ENCODE data around the gene PTPRM. TPM values are rescaled to one million over a fixed set of nuclear protein-coding genes. Genes with fewer than 3 reads are reported as not detected.

PTPRM gene
- polyA plus RNA-seq, 1 donor (not counting 4 experiments of a cell fraction or from before 2014, with no cell fraction given), result 54.5 TPM

DNA sequence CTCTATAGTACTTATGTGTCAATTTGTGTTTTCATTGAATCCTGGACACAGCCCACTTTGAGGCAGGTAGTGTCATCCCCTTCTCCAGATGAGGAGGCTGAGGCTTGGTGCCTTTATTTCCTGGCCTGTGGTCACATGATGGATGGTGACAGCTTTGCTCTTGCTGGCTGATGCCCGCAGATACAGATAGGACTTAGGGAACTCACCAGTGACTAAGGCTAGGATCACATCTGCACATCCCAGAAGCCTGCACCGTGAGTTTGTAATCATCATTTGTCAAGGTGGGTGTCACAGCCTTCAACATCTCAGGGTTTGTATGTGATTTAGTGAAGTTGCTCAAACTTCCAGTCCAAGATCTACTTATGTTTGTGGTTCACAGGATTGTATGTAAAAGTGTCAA is 747.0 kb downstream of the PTPRM start:
- Histone ChIP-seq H3K4me3 (ENCODE audit: control insufficient read depth in 2 of 3, extremely low read depth in 1 of 3, insufficient read depth in 2 of 3, low read depth in 1 of 3, low read length in 3 of 3) (no peak overlapping the region), H3K36me3 (ENCODE audit: control insufficient read depth in 2 of 2, extremely low read depth in 1 of 2, insufficient read depth in 2 of 2, low read length in 2 of 2) (no peaks in the 10 kb centered on the region), H3K9me1 (ENCODE audit: control insufficient read depth, extremely low read depth, insufficient read depth, low read length) (no peaks in the 10 kb centered on the region), H3K4me1 (ENCODE audit: control insufficient read depth, extremely low read depth, insufficient read depth, low read length) (no peaks in the 10 kb centered on the region), H3K27ac (ENCODE audit: control insufficient read depth, insufficient read depth, low read length) (no peak overlapping the region), H3K9me3 (ENCODE audit: control insufficient read depth, low read depth, low read length) (no peaks in the 10 kb centered on the region), H3K79me2 (ENCODE audit: control insufficient read depth, insufficient read depth, low read length) (no peaks in the 10 kb centered on the region), H3K9ac (ENCODE audit: control insufficient read depth, extremely low read depth, insufficient read depth, low read length) (no peak overlapping the region), H4K20me1 (ENCODE audit: control insufficient read depth, extremely low read depth, insufficient read depth, low read length) (no peaks in the 10 kb centered on the region), H3K4me2 (ENCODE audit: control insufficient read depth, extremely low read depth, insufficient read depth, low read depth, low read length) (no peak overlapping the region), H2AFZ (ENCODE audit: control insufficient read depth, low read length) (no peak overlapping the region), H3K27me3 (ENCODE audit: control insufficient read depth, extremely low read depth, insufficient read depth, low read length) (no peaks in the 10 kb centered on the region)
- FAIRE-seq, result no peak
- no peak for DNase-seq (ENCODE audit: low read depth, low spot score)
- TF ChIP-seq EZH2 (IDR thresholded peaks at IDR 0.05; ENCODE audit: low read length), result no peak
- TF ChIP-seq, protein P1, sequence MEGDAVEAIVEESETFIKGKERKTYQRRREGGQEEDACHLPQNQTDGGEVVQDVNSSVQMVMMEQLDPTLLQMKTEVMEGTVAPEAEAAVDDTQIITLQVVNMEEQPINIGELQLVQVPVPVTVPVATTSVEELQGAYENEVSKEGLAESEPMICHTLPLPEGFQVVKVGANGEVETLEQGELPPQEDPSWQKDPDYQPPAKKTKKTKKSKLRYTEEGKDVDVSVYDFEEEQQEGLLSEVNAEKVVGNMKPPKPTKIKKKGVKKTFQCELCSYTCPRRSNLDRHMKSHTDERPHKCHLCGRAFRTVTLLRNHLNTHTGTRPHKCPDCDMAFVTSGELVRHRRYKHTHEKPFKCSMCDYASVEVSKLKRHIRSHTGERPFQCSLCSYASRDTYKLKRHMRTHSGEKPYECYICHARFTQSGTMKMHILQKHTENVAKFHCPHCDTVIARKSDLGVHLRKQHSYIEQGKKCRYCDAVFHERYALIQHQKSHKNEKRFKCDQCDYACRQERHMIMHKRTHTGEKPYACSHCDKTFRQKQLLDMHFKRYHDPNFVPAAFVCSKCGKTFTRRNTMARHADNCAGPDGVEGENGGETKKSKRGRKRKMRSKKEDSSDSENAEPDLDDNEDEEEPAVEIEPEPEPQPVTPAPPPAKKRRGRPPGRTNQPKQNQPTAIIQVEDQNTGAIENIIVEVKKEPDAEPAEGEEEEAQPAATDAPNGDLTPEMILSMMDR (optimal IDR thresholded peaks at IDR 0.05 in 1 of 3, IDR thresholded peaks at IDR 0.05 in 1 of 3, conservative IDR thresholded peaks at IDR 0.05 in 1 of 3; ENCODE audit: extremely low read depth in 1 of 3, insufficient read depth in 2 of 3, low read length in 3 of 3), result no peak
- dilution Hi-C loops (cut with MboI; ENCODE audit: extremely low pct_ligation_motif_present, low sequenced_read_pairs), result no loop called here

DNA sequence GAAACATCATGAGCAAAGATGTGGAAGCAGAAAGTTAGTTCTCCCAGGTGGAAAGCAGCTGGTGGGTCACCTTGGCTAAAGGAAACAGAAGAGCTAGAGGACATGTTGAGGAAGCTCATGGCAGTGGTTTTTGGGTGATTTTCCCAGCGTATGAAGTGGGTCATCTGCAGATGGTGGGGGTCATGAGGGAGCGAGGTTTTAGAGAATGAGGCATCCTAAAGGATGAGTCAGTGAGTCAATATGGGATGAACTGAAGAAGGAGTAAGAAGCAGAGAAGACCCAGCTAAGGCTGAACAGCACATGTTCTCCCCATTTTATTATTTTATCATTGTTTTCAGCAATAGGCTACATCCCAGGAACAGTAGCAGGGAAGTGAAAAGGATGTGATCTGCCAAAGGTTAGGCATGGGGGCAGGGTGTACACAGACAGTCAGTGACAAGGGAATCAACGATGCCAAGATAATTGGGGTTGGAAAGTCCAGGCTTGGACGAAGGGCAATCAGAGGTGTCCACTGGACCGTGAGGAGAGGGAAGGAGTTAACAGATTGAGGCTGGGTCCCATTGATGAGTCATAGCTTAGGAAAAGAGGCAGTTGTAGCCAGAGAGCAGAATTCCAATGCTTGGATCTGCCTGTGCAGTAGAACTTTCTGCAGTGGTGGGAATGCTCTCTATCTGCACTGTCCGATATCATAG is 752.8 kb downstream of the PTPRM start:
- Histone ChIP-seq H3K79me2 (ENCODE audit: control insufficient read depth, insufficient read depth, low read length) (no peaks in the 10 kb centered on the region), H3K9me3 (ENCODE audit: control insufficient read depth, low read depth, low read length) (no peaks in the 10 kb centered on the region), H4K20me1 (ENCODE audit: control insufficient read depth, extremely low read depth, insufficient read depth, low read length) (no peaks in the 10 kb centered on the region), H3K4me1 (ENCODE audit: control insufficient read depth, extremely low read depth, insufficient read depth, low read length) (no peaks in the 10 kb centered on the region), H3K4me2 (ENCODE audit: control insufficient read depth, extremely low read depth, insufficient read depth, low read depth, low read length) (no peak overlapping the region), H3K36me3 (ENCODE audit: control insufficient read depth in 2 of 2, extremely low read depth in 1 of 2, insufficient read depth in 2 of 2, low read length in 2 of 2) (no peaks in the 10 kb centered on the region), H3K27me3 (ENCODE audit: control insufficient read depth, extremely low read depth, insufficient read depth, low read length) (no peaks in the 10 kb centered on the region), H3K27ac (ENCODE audit: control insufficient read depth, insufficient read depth, low read length) (no peak overlapping the region), H3K4me3 (ENCODE audit: control insufficient read depth in 2 of 3, extremely low read depth in 1 of 3, insufficient read depth in 2 of 3, low read depth in 1 of 3, low read length in 3 of 3) (no peak overlapping the region), H2AFZ (ENCODE audit: control insufficient read depth, low read length) (no peak overlapping the region), H3K9me1 (ENCODE audit: control insufficient read depth, extremely low read depth, insufficient read depth, low read length) (no peaks in the 10 kb centered on the region), H3K9ac (ENCODE audit: control insufficient read depth, extremely low read depth, insufficient read depth, low read length) (no peak overlapping the region)
- TF ChIP-seq, protein P1 (optimal IDR thresholded peaks at IDR 0.05 in 1 of 3, IDR thresholded peaks at IDR 0.05 in 1 of 3, conservative IDR thresholded peaks at IDR 0.05 in 1 of 3; ENCODE audit: extremely low read depth in 1 of 3, insufficient read depth in 2 of 3, low read length in 3 of 3), result no peak
- TF ChIP-seq EZH2 (IDR thresholded peaks at IDR 0.05; ENCODE audit: low read length), result no peak
- no peak for FAIRE-seq
- no peak for DNase-seq (ENCODE audit: low read depth, low spot score)
- dilution Hi-C loops (cut with MboI; ENCODE audit: extremely low pct_ligation_motif_present, low sequenced_read_pairs), result no loop called here
